SK-N-MC (cell line): ENCODE measurements around the gene TMEM255B.

Source experiments
- EZH2 ChIP-seq: fragments of 200-600 bp; sonication (generic); IDR thresholded peaks from one replicate; pipeline ENCODE4 v1.6.1; 2017; ENCODE audit warnings: antibody characterized with exemption
- FOXP2 ChIP-seq: optimal IDR thresholded peaks from 2 replicates; pipeline ENCODE3; 2011; ENCODE audit warnings: mild to moderate bottlenecking, moderate library complexity; ENCODE audit not compliant: insufficient read depth; ENCODE audit errors: extremely low read length, control extremely low read depth
- POLR2AphosphoS5 ChIP-seq: IDR thresholded peaks from 2 replicates; pipeline ENCODE4 v1.6.1; 2012; ENCODE audit warnings: mild to moderate bottlenecking, low read depth, low read length, borderline replicate concordance

- TF ChIP-seq POLR2AphosphoS5 (no peak), EZH2 (no peak), FOXP2 (no peak)
These were observed 27.3 kb downstream of the TMEM255B start for GRCh38 chr13:113786262-113786841.
